GM12878 (cell line): ENCODE results near the gene ZC3H12D. TPM values are rescaled to one million over a fixed set of nuclear protein-coding genes. Genes with fewer than 3 reads are reported as not detected.

Experiments
- BHLHE40 ChIP-seq, 2 experiments: fragments of 450-650 bp in 1 of 2; IDR thresholded peaks; 2 replicates each; pipeline ENCODE4 v1.6.1; 2011 to 2017; ENCODE audit warnings: low read depth in 2 of 2, borderline replicate concordance in 1 of 2, improper control_type of control experiment in 1 of 2, low read length in 1 of 2, mild to moderate bottlenecking in 1 of 2
- CHD1 ChIP-seq: IDR thresholded peaks from 2 replicates; pipeline ENCODE4 v1.6.1; 2012; ENCODE audit warnings: low read depth, low read length, improper control_type of control experiment
- ETV6 ChIP-seq, 2 experiments: fragments of 450-650 bp in 1 of 2; IDR thresholded peaks in 1 of 2; conservative IDR thresholded peaks in 1 of 2; 2 replicates each; pipeline ENCODE4 v1.6.1; 2014; ENCODE audit warnings: antibody characterized with exemption in 1 of 2, borderline replicate concordance in 1 of 2, low read depth in 1 of 2, mild to moderate bottlenecking in 1 of 2, moderate library complexity in 1 of 2
- FOXM1 ChIP-seq: IDR thresholded peaks from 2 replicates; pipeline ENCODE4 v1.6.1; 2012; ENCODE audit warnings: low read depth, mild to moderate bottlenecking, inconsistent platforms, low read length, moderate library complexity
- GABPA ChIP-seq: IDR thresholded peaks from 2 replicates; pipeline ENCODE4 v1.6.1; 2014; ENCODE audit warnings: antibody characterized with exemption, low read depth, mild to moderate bottlenecking, inconsistent platforms
- IKZF2 ChIP-seq, 2 experiments: fragments of 450-650 bp; IDR thresholded peaks; 2 replicates each; pipeline ENCODE4 v1.6.1; 2017; ENCODE audit warnings: mild to moderate bottlenecking in 2 of 2, moderate library complexity in 2 of 2
- MXI1 ChIP-seq: fragments of 150-350 bp; IDR thresholded peaks from 2 replicates; pipeline ENCODE4 v1.6.1; 2011; ENCODE audit warnings: low read depth, mild to moderate bottlenecking, inconsistent platforms, low read length, improper control_type of control experiment
- MYC ChIP-seq: IDR thresholded peaks from 2 replicates; pipeline ENCODE4 v1.6.1; 2011; ENCODE audit warnings: mild to moderate bottlenecking, low read length, moderate library complexity, inconsistent platforms; ENCODE audit not compliant: insufficient read depth, insufficient replicate concordance, insufficient read length, severe bottlenecking
- NBN ChIP-seq: fragments of 450-650 bp; IDR thresholded peaks from 2 replicates; pipeline ENCODE4 v1.6.1; 2016
- NFIC ChIP-seq: IDR thresholded peaks from 2 replicates; pipeline ENCODE4 v1.6.1; 2012; ENCODE audit warnings: low read depth, mild to moderate bottlenecking, inconsistent platforms, low read length, moderate library complexity
- PAX5 ChIP-seq: IDR thresholded peaks from 2 replicates; pipeline ENCODE4 v1.6.1; 2011; ENCODE audit warnings: low read depth, low read length, borderline replicate concordance
- POLR2A ChIP-seq: IDR thresholded peaks from 2 replicates; pipeline ENCODE4 v1.6.1; 2011; ENCODE audit warnings: low read depth, mild to moderate bottlenecking, low read length
- RAD51 ChIP-seq: fragments of 450-650 bp; IDR thresholded peaks from 2 replicates; pipeline ENCODE4 v1.6.1; 2016; ENCODE audit warnings: moderate library complexity, mild to moderate bottlenecking, inconsistent platforms
- SIN3A ChIP-seq: IDR thresholded peaks from 2 replicates; pipeline ENCODE4 v1.6.1; 2012; ENCODE audit warnings: low read depth, low read length, improper control_type of control experiment
- SPI1 ChIP-seq: IDR thresholded peaks from 2 replicates; pipeline ENCODE4 v1.6.1; 2011; ENCODE audit warnings: low read depth, mild to moderate bottlenecking, low read length, moderate library complexity, borderline replicate concordance; ENCODE audit not compliant: insufficient read depth
- SREBF1 ChIP-seq: IDR thresholded peaks from 2 replicates; pipeline ENCODE4 v1.6.1; 2012; ENCODE audit warnings: mild to moderate bottlenecking, low read length
- TCF3 ChIP-seq: IDR thresholded peaks from 2 replicates; pipeline ENCODE4 v1.6.1; 2012; ENCODE audit warnings: low read depth, mild to moderate bottlenecking, low read length, borderline replicate concordance; ENCODE audit not compliant: insufficient read depth
- YY1 ChIP-seq: IDR thresholded peaks from 2 replicates; pipeline ENCODE4 v1.6.1; 2011; ENCODE audit warnings: low read depth, mild to moderate bottlenecking, low read length
- ZNF207 ChIP-seq: fragments of 450-650 bp; IDR thresholded peaks from 2 replicates; pipeline ENCODE4 v1.6.1; 2014; ENCODE audit warnings: antibody characterized with exemption, mild to moderate bottlenecking, borderline replicate concordance
- ZNF274 ChIP-seq: IDR thresholded peaks from one replicate; pipeline ENCODE4 v1.8.0; 2011; ENCODE audit not compliant: insufficient read length, insufficient read depth
- polyA plus RNA-seq, 11 experiments: library from polyadenylated mRNA; depleted of rRNA in 4 of 11; unstranded in 6 of 11; stranded (reverse) in 5 of 11; fragments of >200 nt; fragmentation: Nextera tagmentation in 4 of 11; fragmentation: Illumina TruSeq in 1 of 11; extraction: Ambion mirVana in 4 of 11; extraction: Trizol in 1 of 11; gene quantifications; 1 replicate in 1 of 11; 2 replicates in 10 of 11; pipeline versions ENCODE4 v1.2.1 to v1.2.3, GENCODE V29; 2011 to 2016; ENCODE audit warnings: inconsistent platforms in 2 of 11, missing spikeins in 2 of 11, low read depth in 1 of 11
- total RNA-seq, 4 experiments: library from RNA; depleted of rRNA in 3 of 4; stranded (reverse); fragments of >200 nt in 3 of 4; fragmentation: Illumina TruSeq in 1 of 4; extraction: Trizol in 1 of 4; gene quantifications; 2 replicates each; pipeline versions ENCODE4 v1.2.1 to v1.2.3, GENCODE V29; 2013 to 2021
- TF ChIP-seq, protein P1 (sequence below): IDR thresholded peaks from 2 replicates; pipeline ENCODE4 v1.6.1; 2011; ENCODE audit warnings: borderline replicate concordance, low read depth, mild to moderate bottlenecking, moderate library complexity, low read length; ENCODE audit not compliant: insufficient read depth, poor library complexity, severe bottlenecking
- TF ChIP-seq, protein P2 (sequence below): fragments of 450-650 bp; IDR thresholded peaks from 2 replicates; pipeline ENCODE4 v1.6.1; 2014; ENCODE audit warnings: mild to moderate bottlenecking
- TF ChIP-seq, protein P3 (sequence below): IDR thresholded peaks from 2 replicates; pipeline ENCODE4 v1.6.1; 2011; ENCODE audit warnings: mild to moderate bottlenecking, low read depth, low read length, moderate library complexity; ENCODE audit not compliant: insufficient replicate concordance
- TF ChIP-seq, protein P4 (sequence below): fragments of 450-650 bp; formaldehyde crosslinking; IDR thresholded peaks from 2 replicates; pipeline ENCODE4 v1.4.0; 2022; ENCODE audit warnings: mild to moderate bottlenecking, moderate library complexity

Gene ZC3H12D
- total and polyA plus RNA-seq, 10 of the 15 experiments (the other 5 are each of a cell fraction or from before 2014, with no cell fraction given), result 1.4 to 29.7 (median 8.8) TPM

DNA sequence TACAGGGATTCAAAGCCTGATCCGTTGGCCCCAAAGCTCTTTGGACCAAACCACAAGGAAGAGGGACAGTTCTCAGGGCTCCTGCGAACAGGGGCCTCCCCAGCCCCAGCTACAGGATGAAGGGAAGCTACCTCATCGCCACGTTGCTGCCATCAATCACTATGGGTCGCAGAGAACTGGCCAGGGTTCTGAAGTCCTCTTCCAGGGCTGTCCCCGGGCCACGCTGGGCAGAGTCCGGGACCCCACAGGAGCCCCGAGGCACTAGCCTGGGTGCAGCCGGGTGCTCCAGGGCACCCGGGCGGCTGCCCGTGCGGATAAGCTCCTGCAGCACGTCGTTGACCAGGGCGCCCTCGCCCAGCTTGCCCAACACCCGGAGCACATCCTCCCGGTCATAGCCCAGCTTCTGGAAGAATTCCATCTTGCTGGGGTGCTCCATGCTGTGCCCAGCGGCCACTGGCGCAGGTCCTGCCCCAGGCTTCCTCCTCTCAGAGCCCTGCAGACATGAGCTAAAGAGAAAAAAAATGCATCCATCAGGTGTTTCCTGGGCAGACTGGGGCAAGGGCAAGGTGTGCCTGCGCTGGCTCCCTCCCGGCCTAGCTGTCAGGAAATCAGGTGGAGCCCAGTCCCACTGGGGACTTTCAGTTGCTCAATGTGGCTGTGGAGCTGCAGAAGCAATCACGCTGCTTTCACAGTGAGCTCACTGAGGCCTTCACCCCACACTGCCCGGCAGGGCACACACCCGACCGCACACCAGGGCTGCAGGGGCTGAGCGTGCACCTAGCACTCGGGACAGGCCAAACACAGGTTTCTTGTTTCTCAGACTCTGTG lies 10.5 kb downstream of the ZC3H12D start (continued):
- peak; percentile 86 for TF ChIP-seq MXI1
- no peak for TF ChIP-seq TCF3
- TF ChIP-seq, protein P1, sequence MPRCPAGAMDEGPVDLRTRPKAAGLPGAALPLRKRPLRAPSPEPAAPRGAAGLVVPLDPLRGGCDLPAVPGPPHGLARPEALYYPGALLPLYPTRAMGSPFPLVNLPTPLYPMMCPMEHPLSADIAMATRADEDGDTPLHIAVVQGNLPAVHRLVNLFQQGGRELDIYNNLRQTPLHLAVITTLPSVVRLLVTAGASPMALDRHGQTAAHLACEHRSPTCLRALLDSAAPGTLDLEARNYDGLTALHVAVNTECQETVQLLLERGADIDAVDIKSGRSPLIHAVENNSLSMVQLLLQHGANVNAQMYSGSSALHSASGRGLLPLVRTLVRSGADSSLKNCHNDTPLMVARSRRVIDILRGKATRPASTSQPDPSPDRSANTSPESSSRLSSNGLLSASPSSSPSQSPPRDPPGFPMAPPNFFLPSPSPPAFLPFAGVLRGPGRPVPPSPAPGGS, result no peak
- TF ChIP-seq SPI1, result no peak
- no peak for TF ChIP-seq ETV6 (conservative IDR thresholded peaks at IDR 0.05 in 1 of 2, IDR thresholded peaks at IDR 0.05 in 1 of 2; ENCODE audit: borderline replicate concordance in 1 of 2, low read depth in 1 of 2)
- no peak for TF ChIP-seq YY1
- no peak for TF ChIP-seq ZNF274
- TF ChIP-seq MYC, result no peak
- no peak for TF ChIP-seq NBN
- TF ChIP-seq SIN3A, result 0 out of 2 replicates have a peak, but pooled peaks have one; percentile 0
- no peak for TF ChIP-seq SREBF1
- TF ChIP-seq GABPA, result no peak
- TF ChIP-seq, protein P2, sequence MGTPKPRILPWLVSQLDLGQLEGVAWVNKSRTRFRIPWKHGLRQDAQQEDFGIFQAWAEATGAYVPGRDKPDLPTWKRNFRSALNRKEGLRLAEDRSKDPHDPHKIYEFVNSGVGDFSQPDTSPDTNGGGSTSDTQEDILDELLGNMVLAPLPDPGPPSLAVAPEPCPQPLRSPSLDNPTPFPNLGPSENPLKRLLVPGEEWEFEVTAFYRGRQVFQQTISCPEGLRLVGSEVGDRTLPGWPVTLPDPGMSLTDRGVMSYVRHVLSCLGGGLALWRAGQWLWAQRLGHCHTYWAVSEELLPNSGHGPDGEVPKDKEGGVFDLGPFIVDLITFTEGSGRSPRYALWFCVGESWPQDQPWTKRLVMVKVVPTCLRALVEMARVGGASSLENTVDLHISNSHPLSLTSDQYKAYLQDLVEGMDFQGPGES, result no peak
- TF ChIP-seq IKZF2 (IDR thresholded peaks at IDR 0.05), result no peak
- TF ChIP-seq FOXM1, result no peak
- TF ChIP-seq, protein P3, sequence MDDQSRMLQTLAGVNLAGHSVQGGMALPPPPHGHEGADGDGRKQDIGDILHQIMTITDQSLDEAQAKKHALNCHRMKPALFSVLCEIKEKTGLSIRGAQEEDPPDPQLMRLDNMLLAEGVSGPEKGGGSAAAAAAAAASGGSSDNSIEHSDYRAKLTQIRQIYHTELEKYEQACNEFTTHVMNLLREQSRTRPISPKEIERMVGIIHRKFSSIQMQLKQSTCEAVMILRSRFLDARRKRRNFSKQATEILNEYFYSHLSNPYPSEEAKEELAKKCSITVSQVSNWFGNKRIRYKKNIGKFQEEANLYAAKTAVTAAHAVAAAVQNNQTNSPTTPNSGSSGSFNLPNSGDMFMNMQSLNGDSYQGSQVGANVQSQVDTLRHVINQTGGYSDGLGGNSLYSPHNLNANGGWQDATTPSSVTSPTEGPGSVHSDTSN, result peak; percentile 67
- no peak for TF ChIP-seq RAD51
- TF ChIP-seq CHD1, result no peak
- TF ChIP-seq, protein P4, sequence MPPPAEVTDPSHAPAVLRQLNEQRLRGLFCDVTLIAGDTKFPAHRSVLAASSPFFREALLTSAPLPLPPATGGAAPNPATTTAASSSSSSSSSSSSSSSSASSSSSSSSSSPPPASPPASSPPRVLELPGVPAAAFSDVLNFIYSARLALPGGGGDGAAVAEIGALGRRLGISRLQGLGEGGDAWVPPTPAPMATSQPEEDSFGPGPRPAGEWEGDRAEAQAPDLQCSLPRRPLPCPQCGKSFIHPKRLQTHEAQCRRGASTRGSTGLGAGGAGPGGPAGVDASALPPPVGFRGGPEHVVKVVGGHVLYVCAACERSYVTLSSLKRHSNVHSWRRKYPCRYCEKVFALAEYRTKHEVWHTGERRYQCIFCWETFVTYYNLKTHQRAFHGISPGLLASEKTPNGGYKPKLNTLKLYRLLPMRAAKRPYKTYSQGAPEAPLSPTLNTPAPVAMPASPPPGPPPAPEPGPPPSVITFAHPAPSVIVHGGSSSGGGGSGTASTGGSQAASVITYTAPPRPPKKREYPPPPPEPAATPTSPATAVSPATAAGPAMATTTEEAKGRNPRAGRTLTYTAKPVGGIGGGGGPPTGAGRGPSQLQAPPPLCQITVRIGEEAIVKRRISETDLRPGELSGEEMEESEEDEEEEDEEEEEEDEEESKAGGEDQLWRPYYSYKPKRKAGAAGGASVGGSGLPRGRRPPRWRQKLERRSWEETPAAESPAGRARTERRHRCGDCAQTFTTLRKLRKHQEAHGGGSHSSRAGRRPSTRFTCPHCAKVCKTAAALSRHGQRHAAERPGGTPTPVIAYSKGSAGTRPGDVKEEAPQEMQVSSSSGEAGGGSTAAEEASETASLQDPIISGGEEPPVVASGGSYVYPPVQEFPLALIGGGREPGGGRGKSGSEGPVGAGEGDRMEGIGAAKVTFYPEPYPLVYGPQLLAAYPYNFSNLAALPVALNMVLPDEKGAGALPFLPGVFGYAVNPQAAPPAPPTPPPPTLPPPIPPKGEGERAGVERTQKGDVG (CRISPR knock-in tag), result no peak
- TF ChIP-seq NFIC, result no peak
- no peak for TF ChIP-seq PAX5
- TF ChIP-seq BHLHE40 (IDR thresholded peaks at IDR 0.05; ENCODE audit: borderline replicate concordance in 1 of 2, low read depth in 2 of 2, low read length in 1 of 2), result no peak
- TF ChIP-seq ZNF207, result no peak
- no peak for TF ChIP-seq POLR2A
